GDM1 (cell line): Measurements from ENCODE around the gene DISP2.

Experiments used
- DNase-seq: peaks from one replicate; lab custom pipeline; 2025; lab: John Stamatoyannopoulos, UW

DISP2 gene

DNA sequence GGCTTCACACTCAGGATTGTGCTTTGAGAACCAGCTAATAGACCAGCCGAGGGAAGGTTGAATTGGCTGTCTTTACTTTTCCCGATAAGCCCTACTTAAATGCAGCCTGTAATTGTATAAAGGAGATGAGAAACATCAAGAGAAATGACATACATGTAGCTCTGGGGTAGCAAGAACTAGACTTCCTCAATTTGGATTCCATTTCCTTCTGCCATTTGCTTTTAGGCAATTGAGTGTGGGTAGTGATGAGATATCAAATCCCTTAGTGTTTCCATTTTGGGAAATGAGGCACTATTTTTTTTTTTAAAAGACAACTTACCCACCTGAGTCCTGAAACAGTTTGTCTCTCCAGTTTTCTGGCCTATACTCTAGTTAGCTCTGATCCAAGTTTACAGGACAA lies 32.3 kb upstream of the DISP2 start:
- DNase-seq, result no peak

DNA sequence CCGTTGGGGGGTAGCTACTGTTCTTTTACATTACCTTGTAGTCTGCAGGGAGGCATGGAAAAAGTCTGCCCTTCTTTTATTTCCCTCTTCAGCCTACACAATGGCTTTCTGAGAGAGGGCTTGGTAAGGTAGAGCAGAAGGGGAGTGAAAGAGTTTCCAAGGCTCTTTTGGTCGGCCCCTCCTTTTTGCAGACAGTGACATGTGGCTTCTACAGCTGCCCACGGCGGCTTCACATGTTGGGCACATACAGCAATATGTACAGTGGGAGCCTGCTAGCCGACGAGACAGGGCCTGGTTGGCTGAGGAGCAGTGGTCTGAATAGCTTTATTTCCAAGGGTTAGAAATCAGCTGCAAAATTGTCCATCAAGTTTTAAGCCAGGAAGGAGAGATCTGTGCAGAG lies 30.6 kb upstream of the DISP2 start:
- DNase-seq, result no peak

DNA sequence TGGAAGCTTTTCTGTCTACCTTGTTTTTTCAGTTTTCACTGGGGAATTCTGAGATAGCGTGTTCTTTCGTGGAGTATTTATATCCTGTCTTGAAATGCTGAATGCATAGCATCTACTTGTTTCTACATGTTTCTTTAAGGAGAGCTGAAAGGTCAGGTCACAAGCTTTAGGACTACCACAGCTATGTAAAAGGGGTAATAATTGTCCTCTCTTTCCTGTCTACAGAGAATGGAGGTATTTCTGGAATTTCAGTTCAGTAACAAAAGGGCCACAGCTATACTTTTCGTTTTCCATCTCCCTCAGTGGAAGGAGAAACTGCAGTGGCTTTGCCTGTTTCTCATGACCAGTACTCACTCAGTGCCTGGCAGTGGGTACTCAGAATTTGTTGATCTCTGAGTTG lies 29.8 kb upstream of the DISP2 start:
- DNase-seq, result no peak

DNA sequence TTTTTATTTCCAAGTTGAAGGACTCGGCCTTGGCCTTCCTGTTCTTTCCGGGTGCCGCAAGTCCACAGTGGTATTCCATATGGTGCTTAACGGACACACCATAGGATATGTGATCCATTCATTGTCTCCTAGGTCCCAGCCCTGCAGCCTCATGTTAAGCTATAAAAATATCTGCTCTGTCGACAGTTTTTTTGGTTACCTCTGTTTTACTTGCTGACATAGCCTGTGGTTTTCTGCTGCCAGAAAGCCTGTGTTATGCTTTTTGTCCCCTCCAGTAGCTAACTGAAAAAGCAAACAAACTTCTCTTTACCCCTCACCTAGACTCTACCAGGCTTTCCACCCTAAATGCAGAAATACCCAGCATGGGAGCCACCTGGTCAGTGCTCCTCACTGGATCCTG lies 29.3 kb upstream of the DISP2 start:
- DNase-seq, result no peak

DNA sequence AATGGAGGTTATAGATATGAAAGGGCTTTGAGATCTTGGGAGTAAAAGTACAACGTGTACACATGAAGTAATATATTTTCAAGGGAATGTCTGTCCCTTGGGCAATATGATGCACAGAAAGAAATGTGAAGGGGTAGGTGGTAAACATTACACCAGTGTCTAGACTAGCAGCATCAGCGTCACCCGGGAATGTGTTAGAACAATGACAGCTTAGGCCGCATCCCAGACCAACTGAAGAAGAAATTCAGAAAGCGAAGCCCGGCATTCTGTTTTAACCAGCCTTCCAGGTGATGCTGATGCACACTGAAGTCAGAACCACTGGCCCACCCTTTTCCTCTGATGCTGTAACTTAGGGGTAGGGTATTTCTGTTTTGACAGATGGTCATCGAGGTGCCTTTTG lies 28.2 kb upstream of the DISP2 start:
- no peak for DNase-seq

DNA sequence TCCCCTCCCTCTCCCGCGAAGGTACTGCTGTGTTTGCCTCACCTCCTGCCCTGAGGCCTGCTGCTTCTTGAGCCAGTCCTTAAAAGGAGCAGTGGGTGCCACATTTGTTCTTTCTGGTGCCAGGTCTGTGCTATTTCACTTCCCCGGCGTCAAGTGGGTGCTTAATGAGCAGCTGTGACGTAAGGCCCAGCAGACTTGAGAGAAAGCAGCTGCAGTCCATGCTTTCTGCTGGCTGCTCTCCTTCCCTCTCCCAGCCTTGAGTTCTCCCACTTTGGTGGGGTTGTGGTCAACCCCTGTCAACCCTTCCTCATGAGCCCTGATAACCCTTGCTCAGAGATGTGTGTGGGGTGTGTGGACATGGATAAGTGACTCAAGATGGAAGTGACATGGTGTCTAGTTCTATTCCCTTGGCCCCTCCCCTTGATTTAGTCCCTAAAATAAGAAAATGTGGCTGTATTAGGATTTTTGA lies 27.6 kb upstream of the DISP2 start:
- DNase-seq, result peak; percentile 43

DNA sequence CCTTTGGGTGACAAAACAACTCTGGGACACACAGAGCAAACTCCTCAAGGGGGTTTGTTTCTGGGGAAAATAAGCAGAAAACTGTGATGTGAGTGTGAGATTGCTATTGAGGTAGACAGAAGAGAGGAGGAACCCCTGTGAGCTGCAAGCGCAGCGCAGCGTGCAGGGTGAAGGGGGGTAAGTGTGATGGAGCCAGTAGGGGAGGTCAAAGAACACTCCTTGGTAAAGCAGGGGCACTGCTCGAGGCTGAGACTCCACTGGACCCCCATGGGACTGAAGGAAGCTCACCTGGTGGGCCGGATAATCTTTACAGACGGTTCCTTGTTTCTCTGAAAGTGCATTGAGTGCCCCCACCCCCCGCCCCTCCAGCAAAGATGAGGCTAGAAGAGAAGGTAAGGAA lies 27.0 kb upstream of the DISP2 start:
- no peak for DNase-seq

DNA sequence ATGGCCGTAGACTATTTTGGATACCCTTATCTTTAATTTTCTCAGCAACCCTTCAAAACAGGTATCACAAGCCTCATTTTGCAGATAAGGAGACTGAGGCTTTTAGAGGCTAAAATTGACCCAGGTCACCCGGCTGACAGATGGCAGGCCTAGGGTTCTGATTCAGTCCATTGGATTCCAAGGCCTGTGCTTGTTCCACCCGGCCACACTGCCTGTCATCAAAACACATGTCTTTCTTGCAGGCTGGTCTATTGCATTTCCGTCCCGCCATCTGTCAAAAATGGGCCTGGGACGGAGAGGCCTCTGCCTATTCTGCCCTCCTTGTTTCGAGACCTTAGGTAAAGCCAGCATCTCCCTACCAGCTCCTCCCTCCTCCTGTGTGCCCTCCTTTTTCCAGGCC lies 26.4 kb upstream of the DISP2 start:
- no peak for DNase-seq

DNA sequence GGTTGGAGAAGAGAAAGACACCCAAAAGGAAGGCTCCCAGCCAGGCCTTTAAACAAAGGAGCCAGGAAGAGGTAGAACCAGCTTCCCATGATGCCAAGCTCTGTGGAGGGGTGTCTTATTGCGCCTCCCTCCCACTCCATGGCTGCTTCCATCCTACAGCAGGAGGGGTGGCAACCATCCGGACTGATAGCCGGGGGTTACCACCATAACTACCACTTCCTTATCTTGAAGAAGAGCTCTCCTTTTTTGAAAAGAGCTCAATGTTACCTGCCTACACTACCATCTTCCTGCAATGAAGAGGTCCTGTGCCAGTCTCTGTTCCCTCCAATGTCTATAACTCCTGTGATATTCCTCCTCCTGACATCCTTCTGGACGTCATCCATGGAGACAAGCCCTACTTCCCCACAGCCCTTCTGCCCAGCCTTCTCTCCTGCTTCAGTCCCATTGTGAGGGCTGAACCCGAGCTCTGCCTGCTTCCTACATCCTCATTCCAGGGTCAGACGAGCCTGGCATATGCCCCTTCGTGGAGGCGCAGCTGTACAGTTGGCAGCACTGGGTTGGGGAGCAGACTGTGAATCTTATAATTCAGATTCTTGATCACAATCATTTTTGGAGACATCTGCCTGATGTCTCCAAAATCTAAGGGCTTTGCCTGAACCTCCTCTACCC lies 25.8 kb upstream of the DISP2 start:
- no peak for DNase-seq

DNA sequence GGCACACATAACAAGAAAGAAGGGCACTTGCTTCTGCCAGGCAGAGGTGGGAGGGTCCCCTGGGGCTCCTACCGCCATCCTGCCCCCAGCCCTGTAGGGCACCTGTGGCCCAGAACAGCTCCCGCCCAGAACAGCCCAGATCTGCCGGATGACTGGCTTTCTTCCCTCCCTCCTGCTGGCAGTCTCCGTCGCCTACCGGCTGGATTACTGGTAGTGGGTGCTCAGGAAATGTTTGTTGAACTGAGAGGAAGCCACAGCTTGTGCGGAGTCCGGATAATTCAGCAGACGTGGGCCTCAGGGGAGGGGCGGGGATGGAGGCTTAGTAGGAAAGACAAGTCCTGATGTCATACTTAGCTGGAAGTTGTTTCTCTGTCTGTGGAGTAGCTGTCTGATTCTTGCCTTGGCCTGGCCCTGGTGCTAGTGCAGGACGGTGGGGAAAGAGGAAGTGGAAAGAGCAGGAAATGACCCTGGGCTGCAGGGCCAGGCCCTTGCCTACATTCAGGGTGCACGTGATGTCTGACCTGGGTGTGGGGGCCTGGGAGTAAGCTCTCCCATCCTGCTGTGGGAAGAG lies 24.0 kb upstream of the DISP2 start:
- DNase-seq, result peak; percentile 98

DNA sequence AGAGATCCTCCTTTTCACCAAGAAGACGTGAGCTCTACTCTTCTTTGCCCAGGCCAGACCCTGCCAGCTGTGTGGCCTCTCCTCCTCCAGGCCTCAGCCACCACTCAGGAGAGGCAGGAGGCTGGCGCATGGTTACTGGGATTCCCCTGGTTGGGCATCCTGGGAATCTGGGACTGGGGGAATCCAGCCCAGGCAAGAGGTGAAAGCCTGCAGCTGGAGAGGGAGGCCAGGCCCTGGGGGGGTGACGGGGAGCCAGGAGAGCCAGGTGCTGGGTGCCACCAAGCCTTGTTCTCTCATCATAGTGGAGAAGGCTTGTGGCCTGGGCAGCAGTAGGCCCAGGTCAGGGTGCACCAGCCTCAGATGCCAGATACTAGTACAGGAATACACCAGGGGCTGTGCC lies 23.5 kb upstream of the DISP2 start:
- no peak for DNase-seq

DNA sequence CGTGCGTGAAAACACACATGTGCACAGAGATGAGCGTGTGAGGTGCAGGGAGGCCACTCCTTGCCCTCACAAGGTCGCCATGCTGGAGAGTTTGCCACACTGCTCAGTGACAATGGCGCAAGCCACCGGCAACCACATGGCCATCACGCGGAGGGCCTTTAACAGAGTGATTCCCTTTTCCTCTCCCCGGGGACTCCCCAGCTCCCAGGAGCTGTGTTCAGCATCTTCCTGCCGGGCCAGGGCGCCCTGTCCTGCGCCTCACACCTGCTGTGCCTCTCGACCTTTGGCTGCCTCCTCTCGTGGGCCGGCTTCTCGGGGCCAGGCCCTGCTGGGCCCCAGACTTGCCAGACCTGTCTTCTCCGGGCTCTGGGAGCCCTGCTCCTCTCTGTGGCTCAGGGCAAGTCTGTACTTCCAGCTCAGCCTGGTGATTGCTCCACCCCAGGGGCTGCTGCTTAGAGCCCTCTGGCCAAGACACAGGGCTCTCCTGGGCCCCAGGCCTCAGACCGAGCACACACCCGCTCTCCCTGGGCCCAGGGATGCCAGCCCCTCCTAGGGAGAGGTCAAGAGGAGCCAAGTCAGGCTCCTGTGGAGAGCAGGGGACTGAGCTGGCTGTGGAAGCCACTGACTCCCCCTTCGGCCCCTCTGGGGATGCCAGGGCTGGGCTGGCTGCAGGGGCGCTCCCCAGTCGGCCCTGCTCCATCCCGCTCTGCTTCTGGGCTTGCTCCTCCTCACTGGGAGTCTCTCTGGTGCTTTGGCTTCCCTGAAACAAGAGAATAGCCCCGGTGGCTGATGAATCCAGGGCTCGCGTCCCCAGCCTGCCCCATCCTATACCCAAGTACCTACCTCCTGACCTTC lies 22.9 kb upstream of the DISP2 start:
- DNase-seq, result no peak

DNA sequence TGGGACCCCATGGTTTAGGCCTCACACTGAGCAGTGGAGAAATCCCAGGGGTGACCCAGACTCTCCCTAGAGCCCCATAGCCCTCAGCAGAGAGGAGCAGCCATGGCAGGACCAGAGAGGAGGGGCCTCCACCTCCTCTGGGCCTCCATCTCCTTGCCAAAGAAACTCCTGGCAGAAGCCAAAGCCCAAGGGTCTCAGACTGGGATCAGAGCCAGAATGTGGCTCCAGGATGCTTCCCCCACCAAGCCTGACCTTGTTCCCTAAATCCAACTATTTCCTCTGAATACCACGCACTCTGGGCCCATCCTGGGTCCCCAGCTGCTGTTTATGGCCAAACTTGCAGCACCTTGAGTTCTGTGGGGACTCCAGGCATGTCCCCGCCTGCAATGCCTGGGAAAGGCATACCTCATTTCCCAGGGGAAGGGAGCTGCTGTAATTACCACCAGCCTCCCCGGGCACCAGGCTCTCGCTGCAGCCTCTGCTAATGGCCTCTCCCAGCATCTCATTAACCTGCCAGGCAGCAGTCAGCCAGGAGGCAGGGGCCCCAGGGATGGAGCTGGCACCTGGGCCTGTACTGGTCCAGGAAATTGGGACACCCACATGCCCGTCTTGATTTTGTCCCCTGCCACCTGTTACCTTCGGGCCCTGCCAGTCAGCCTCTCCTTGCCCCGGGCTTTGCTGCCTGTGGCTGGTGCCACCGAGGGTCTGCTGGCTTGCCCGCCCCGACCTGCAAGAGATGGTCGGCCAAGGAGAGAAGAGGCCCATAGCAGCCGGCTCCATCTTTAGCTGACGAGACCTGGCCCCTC lies 21.9 kb upstream of the DISP2 start:
- no peak for DNase-seq

DNA sequence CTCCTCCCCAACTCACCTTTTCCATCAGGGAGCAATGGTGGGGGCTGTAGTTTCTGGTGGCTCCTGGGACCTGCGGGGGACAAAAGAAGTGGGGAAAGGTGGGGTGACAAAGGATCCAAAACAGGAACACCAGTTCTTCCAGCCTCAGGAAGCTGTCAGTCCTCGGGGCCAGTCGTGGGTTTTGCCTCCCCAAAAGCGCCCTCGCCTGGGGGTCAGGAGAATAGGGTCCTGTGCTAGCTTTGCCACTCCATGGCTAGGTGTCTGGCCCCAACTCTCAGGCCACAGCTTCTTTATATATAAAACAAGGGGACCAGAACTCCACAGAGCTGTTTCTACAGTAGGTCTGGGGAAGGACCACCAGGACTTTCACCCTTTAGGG lies 21.3 kb upstream of the DISP2 start:
- DNase-seq, result peak; percentile 47

DNA sequence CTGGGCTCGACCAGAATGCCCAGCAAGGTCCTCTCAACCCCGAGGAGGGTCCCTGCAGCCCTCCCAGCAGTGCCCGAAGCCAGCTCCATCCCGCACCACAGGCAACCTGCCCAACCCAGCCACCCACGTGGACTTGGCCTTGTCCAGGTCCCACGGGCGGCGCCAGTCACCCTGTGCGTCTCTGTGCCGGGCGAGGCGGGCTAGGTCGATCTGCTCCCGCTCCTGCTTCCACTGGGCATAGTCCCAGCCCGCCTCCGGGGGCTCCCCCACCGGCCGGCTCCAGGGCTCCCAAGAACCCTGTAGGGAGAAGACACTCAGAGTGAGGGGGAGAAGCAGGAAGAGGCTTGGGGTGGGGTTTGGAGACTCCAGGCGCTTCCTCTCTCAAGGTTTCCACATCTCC lies 20.4 kb upstream of the DISP2 start:
- DNase-seq, result no peak

DNA sequence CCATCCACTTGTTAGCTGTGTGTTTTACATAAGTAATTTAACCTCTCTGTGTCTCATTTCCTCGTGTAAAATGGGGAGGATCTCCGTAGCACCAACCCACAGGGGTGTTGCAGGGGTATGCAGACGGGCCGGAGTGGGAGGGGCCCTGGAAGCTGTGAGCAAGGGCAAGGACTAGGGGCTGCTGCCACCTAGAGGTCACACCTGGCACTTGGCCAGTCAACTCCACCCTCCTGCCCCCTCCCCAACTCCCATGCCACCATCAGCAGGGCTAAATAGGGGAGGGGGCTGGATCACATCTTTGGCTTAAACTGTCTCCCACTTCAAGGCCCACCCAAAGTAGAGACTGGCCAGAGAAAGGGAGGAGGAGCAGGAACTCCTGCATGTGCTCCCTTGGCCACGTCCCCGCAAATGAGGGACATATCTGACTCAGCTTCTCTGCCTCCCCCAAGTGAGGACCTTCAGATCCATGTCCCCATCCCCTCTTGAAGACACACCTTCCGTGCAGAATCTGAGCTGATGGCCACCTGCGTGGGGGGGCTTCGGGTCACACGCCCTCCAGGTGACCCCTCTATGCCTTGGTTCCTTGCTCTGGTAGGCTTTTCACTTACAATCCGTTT lies 19.9 kb upstream of the DISP2 start:
- peak; percentile 81 for DNase-seq

DNA sequence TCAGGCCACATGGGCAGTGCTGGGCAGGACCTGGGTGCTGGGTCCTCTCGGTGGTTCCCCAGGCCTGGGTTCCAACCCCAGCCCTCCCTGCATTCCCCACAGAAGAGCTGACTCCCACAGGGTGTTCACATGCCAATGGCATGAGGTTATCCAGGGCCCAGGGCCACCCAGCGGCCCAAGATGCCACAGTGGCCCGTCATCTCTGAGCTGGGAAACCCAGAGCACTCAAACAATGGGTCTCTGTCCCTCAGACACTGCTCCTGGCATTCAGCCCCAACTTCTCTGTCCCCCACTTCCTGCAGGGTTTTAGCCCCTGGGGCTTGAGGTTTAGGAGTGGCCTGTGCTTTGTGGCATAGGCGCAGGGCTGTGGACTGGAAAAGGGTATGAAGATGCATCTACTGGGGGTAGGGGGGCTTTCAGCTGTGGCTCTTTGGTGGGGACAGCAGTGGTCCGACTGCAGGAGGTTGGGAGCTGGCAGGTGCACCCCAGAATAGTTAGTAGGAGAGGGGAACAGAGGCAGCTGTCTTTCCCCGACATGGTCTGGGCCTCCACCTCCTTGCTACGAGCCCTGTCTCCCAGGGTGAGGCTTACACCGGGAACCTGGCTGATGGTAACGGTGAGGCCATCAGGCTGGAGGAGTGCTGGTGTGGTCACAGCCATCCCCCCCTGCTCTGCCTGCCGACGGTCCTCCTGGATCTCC lies 18.9 kb upstream of the DISP2 start:
- no peak for DNase-seq

DNA sequence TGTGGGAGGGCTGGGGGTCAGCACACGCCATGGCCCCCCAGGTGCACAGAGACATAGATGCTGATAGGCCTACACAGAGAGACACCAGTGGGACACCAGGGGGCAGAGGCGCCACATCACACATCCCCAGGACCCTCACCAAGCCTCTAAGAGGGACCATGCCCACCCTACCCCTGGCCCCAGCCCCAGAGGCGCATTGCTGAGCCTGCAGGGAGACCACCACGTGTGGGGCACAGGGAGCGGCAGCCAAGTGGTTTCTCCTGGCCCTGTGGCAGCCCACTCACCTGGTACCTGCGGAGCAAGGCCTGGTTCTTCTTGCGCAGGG lies 18.4 kb upstream of the DISP2 start:
- no peak for DNase-seq

DNA sequence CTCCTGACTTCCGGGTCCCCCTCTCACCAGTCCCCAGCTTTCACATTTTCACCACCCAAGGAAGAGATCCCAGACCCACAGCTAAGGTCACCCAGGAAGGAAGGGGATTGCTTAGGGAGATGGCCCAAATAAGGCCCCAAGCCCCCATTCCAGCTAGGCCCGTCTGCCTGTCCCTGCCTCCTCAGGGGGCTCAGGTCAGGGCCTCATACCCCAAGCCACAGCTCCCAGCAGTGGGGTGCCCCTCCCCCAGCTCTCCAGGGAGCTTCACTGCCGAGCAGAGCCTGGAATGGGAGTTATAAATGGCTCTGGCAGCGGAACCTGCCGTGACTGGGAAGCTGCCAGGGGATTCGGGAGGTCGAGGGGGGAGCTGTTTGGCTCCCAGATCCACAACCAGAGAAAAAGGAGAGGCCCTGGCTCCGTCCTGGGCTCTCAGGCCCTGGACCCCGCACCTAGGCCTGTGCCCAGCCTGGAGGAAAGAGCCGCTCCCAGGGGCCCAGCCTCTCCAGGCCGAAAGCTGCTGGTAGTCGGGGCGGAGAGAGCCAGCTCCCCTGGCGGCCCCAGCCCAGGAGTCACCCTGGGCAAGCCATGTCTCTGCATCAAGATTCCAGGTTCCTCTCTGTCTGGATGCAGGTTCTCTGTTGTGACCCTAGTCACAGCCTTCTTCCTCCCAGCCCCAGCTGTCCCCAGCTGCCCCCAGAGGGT lies 17.8 kb upstream of the DISP2 start:
- DNase-seq, result no peak

DNA sequence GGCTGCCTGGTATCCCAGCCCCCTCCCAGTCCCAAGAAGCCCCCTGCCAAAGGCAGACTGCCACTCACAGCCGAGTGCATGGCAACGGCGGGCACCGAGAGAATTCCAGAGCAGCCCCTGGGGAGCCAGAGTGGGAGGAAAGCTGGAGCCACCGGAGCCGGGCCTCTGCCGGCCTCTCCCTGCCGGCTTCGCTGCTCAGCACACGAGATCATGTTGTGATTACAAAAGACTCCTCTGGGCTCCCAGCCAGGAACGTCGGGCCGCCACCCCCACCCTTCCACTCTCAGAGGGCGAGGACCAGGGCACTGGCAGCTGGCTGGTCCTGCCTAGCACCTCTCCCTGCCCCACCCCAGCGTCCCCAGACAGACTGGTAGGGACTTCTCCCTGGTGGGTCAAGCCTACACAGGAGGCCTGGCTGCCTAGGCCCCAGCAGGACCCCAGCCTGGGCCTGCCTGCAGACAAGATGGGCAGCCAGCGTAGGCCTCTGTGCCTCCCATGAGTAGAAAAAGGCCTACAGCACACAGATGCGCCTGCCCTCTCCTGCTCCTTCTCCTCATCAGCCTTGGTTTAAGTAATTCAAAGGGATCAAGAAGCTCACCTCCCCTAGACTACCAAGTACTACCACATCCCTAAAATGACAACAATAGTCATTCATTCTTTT lies 17.1 kb upstream of the DISP2 start, which contains the start of gene CCDC9B:
Gene CCDC9B (minus strand): TSS at position 200 of the 661 bp plus-strand sequence. CDS start 120 bp downstream, at position 80.
- no peak for DNase-seq
